GM21528 (cell line): ENCODE results near the gene DENND5A.

Source experiments
- ATAC-seq: cut with Tn5 transposase; IDR thresholded peaks from one replicate; pipeline ENCODE4 v1.9.1; 2021; ENCODE audit warnings: mild to moderate bottlenecking, moderate library complexity; ENCODE audit not compliant: unreplicated experiment, low FRiP score

The DENND5A gene

DNA sequence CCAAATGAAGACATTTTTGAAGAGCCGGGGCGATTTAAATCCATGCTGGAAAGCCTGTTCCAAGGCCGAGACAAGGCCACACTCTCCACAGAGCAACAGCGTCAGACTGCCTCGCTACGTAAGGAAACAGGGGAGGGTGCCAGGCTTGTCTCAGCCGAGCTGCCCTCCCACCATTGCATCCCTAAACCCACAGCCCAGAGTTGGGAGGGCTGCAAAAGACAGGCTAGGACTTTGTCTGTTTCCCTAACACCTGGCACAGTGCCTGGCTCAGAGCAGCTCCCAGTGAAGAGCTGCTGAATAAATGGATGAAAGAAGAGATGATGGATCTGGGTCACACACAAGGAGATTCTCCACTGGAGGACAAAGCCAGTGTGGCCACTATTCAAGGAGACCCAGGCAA, 122.4 kb downstream of the DENND5A start:
- ATAC-seq = no peak

DNA sequence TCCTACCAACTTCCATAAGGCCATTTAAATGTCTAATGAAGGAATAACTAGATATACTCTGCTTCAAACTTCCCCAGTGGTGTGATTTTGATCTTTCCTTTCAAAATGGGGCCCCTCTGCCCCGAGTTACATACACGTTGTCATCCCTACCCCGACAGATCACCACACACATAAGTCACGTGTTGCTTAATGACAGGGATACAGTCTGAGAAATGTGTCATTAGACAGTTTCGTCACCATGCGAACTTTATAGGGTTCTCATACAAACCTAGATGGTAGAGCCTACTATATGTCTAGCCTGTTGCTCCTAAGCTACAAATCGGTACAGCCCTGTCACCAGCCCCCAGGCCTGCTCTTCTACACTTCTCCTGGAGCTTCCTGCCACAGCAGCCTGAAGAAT, 124.0 kb downstream of the DENND5A start:
- no peak for ATAC-seq

GRCh38 chr11:9139628-9140357, 125.4 kb downstream of the DENND5A start:
- ATAC-seq = no peak

DNA sequence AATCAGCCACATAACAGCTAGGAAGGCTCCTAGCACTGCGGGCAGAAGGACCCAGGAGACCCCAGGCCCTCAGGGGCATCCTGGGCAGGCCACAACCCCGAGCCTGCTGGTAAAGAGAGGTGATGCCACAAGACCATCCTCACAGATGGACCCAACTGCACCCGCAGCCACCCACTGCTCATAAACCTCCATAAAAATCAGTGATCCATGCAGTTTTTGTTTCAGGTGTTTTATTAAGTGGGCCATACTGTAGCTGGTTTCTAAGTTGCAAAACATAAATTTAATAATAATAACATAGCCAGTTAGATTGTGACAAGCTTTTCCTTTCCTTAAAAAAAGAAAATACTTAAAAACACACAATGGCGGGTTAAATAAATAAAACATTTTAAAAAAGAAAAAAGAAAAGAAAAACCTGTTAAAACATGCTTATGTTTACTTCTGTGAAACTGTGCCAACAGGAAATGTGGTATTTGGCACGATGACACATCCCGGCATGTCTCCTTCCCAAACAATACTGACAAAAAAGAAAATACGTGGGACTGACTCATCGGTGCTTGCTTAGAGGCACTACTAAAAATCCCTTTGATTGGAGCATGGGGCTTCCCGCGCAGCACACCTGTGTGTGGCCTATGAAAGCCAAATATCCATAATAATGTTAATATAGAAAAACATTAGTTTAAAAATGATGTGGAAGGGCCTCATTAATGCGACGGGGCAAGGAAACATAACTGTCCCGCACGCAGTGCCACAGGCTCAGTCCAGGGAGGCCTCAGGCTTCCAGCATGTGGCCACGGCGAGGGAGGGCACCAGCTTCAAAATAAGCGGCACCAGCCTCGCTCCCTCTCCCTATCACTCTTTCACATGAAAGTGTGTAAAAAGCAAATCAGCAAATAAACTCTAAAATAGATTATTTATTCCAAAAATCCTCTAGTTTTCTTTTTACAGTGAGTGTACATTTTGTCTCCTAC, 126.3 kb downstream of the DENND5A start:
- no peak for ATAC-seq

DNA sequence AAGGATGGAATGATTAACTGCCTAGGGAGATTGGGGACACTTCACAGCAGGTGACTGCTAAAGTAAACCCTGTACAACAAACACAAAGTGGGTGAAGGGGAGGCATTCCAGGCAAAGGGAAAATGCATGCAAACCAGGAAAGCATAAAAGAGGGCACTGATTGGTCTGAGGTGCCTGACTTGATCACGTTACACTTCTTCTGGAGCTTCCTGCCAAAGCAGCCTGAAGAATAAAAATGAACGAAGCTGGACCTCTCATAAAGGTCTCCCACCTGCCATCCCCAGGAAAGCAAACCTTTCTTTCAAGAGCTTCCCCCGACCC, 127.1 kb downstream of the DENND5A start:
- no peak for ATAC-seq

- peak; percentile 84 for ATAC-seq
Observed at GRCh38 chr11:9137293-9138132, 127.6 kb downstream of the DENND5A start.

- no peak for ATAC-seq
Observed at GRCh38 chr11:9136741-9137140, 128.4 kb downstream of the DENND5A start.

DNA sequence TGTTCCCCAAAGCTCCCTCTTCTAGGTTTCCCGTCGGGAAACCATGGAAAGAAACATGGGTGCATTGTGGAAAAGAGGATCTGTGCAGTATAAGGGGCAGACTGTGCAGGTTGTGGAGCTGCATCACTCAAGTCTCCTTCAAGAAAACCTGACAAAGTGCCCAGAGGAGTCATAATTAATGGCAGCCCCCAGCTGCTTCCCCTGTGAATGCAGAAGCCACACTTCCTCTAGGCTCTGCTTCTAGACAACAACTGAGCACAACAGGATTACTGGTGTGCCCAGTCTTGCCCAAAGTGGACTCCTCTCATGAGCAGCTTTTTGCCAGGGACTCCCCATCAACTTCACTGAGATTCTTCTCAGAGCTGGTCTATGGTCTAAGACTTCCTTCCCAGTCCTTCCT, 131.2 kb downstream of the DENND5A start:
- no peak for ATAC-seq

DNA sequence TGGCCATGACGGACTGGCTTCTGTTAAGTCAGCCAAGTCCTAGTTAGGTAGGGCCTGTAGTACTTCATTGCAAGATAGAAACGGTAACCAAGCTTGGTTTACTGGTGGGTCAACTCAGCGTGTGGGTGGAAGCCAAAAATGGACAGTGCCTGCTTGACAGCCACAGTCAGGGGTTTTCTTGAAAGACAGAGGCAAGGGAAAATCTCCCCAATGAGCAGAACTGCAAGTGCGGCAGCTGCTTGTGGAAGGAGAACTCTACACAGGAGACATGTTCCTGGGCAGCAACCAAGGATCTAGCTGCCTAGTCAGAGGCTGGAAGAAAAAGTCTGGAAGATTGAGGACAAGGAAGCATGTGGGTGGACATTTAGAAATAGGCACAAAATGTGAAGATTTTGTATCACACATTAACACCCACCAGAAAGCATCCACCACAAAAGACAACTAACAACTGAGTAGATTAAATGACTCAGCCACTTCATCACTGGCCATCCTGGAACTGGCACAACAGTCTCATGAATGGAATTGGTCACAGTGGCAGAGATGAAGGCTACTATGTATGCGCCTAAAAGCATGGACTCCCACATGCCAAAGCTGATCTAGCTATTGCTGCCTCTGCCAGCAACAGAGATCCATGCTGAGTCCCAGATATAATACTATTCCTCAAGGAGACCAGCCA, 132.8 kb downstream of the DENND5A start:
- ATAC-seq = no peak

DNA sequence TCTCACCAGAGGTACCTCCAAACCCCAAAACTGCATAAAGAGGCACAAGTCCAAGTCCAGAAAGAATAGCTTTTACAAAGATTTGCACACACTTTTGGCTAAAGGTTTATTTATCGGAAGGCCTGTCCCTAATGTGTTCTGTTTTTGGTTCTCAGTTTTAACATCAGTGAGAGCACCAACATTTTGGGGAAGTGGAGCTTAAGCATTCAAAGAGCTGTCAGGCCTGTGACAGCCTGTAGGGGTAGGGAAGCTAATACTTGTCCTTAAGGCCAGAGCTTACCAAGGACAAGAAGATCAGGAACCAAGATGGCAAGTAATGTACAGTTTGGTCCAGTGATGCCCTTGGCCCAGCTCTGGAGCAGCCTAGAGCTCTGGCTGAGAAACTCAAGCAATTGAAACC, 134.9 kb downstream of the DENND5A start:
- ATAC-seq = no peak

GRCh38 chr11:9126636-9127035, 138.5 kb downstream of the DENND5A start:
- ATAC-seq = no peak

- ATAC-seq = no peak
Observed at GRCh38 chr11:9125185-9125886, 139.8 kb downstream of the DENND5A start.

GRCh38 chr11:9123595-9124304, 141.4 kb downstream of the DENND5A start:
- ATAC-seq = no peak

- no peak for ATAC-seq
Observed at GRCh38 chr11:9121469-9121796, 143.7 kb downstream of the DENND5A start.

DNA sequence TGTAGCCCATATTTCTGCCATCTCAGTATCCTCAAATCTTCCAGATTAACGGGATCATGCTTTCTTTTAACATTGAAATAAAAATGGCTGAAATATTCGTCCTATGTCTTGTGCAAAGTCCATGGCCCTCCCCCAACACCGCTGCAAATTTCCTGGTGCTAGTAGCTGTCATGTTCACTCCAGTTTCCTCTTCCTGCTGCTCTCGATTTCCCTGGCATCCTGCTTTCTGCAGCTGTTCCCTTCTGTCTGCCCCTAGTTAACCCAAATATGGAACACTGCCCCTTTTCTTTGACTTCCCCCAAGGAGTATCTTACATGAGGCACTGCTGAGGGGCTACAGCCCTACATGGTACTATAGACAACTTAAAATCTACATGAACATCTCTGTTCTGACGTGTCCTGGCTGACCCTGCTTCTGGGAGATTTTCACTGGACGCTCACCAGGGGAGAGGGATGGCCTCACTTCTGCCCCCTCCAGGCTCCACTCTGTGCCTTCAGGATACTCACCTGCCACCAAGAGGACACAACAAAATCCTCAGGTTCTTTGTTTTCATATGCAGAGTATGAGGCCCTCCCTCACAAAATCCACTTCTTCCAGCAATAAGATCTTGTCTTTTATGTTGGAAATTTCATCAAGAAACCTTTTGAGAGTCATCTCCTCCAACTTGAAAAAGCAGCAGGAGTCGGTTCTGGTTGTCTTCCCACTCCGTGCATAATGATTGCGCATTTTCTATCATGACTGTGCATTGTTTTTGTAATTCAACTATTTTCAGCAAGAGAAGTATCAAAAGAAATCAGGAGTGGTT, 144.3 kb downstream of the DENND5A start:
- no peak for ATAC-seq

- ATAC-seq = no peak
Observed at GRCh38 chr11:9118277-9118676, 146.9 kb downstream of the DENND5A start.

GRCh38 chr11:9112075-9112474, 153.1 kb downstream of the DENND5A start:
- ATAC-seq = no peak
